HepG2 (cell line): ENCODE data around the gene KDM5B. TPM values are rescaled to one million over a fixed set of nuclear protein-coding genes. Genes with fewer than 3 reads are reported as not detected.

Experiments
- AFF4 ChIP-seq: sonication (generic); formaldehyde crosslinking; IDR thresholded peaks from 2 replicates; pipeline ENCODE4 v1.4.0; 2020; ENCODE audit warnings: missing genetic modification reagents
- AGO2 ChIP-seq: fragments of 200-400 bp; formaldehyde crosslinking; optimal IDR thresholded peaks from 2 replicates; pipeline ENCODE3; 2017; ENCODE audit warnings: mild to moderate bottlenecking, low read depth, low read length, moderate library complexity
- DMTF1 ChIP-seq: sonication (generic); formaldehyde crosslinking; IDR thresholded peaks from 2 replicates; pipeline ENCODE4 v1.4.0; 2020; ENCODE audit warnings: mild to moderate bottlenecking, missing genetic modification reagents
- ETV5 ChIP-seq: IDR thresholded peaks from 2 replicates; pipeline ENCODE4 v1.6.1; 2018; ENCODE audit warnings: missing biosample characterization, missing genetic modification reagents, inconsistent platforms, borderline replicate concordance
- HDAC2 ChIP-seq: sonication (generic); formaldehyde crosslinking; IDR thresholded peaks from 2 replicates; pipeline ENCODE4 v1.4.0; 2020; ENCODE audit warnings: missing genetic modification reagents
- KDM4B ChIP-seq: sonication (generic); formaldehyde crosslinking; IDR thresholded peaks from 2 replicates; pipeline ENCODE4 v1.4.0; 2020; ENCODE audit warnings: missing genetic modification reagents
- MAFG ChIP-seq: sonication (generic); formaldehyde crosslinking; IDR thresholded peaks from 2 replicates; pipeline ENCODE4 v1.5.1; 2020; ENCODE audit warnings: mild to moderate bottlenecking, missing genetic modification reagents
- NBN ChIP-seq: fragments of 450-650 bp; conservative IDR thresholded peaks from 2 replicates; pipeline ENCODE4 v1.6.1; 2017
- NR0B2 ChIP-seq: sonication (generic); formaldehyde crosslinking; IDR thresholded peaks from 2 replicates; pipeline ENCODE4 v1.4.0; 2020; ENCODE audit warnings: mild to moderate bottlenecking, missing genetic modification reagents
- NR1H2 ChIP-seq: sonication (generic); formaldehyde crosslinking; IDR thresholded peaks from 2 replicates; pipeline ENCODE4 v1.8.1; 2022; ENCODE audit warnings: low read depth, missing genetic modification reagents, borderline replicate concordance
- PHF5A ChIP-seq: IDR thresholded peaks from one replicate; pipeline ENCODE4 v1.6.1; 2018; ENCODE audit warnings: low read depth, missing genetic modification reagents; ENCODE audit not compliant: unreplicated experiment
- REPIN1 ChIP-seq: sonication (generic); formaldehyde crosslinking; IDR thresholded peaks from 2 replicates; pipeline ENCODE4 v1.8.0; 2022; ENCODE audit warnings: missing genetic modification reagents, low read depth, mild to moderate bottlenecking, borderline replicate concordance
- SALL1 ChIP-seq: sonication (generic); formaldehyde crosslinking; IDR thresholded peaks from 2 replicates; pipeline ENCODE4 v1.8.0; 2022; ENCODE audit warnings: mild to moderate bottlenecking, missing genetic modification reagents
- TBL1XR1 ChIP-seq: fragments of 150-350 bp; IDR thresholded peaks from 2 replicates; pipeline ENCODE4 v1.6.1; 2014; ENCODE audit warnings: borderline replicate concordance, low read length; ENCODE audit not compliant: partially characterized antibody
- TIGD3 ChIP-seq: sonication (generic); formaldehyde crosslinking; IDR thresholded peaks from 2 replicates; pipeline ENCODE4 v1.5.1; 2020; ENCODE audit warnings: mild to moderate bottlenecking, missing genetic modification reagents, borderline replicate concordance
- ZBTB26 ChIP-seq: IDR thresholded peaks from 2 replicates; pipeline ENCODE4 v1.6.1; 2016; ENCODE audit warnings: missing compliant biosample characterization, missing genetic modification reagents, borderline replicate concordance
- ZBTB38 ChIP-seq: sonication (generic); formaldehyde crosslinking; IDR thresholded peaks from 2 replicates; pipeline ENCODE4 v1.5.1; 2020; ENCODE audit warnings: mild to moderate bottlenecking, missing genetic modification reagents
- ZNF224 ChIP-seq: sonication (generic); formaldehyde crosslinking; IDR thresholded peaks from 2 replicates; pipeline ENCODE4 v1.5.0; 2020; ENCODE audit warnings: mild to moderate bottlenecking, missing genetic modification reagents
- ZNF335 ChIP-seq: sonication (generic); formaldehyde crosslinking; IDR thresholded peaks from 2 replicates; pipeline ENCODE4 v1.4.0; 2020; ENCODE audit warnings: missing genetic modification reagents
- ZNF460 ChIP-seq: sonication (generic); formaldehyde crosslinking; IDR thresholded peaks from 2 replicates; pipeline ENCODE4 v1.5.1; 2020; ENCODE audit warnings: missing genetic modification reagents, mild to moderate bottlenecking, borderline replicate concordance
- ZNF672 ChIP-seq: sonication (generic); formaldehyde crosslinking; IDR thresholded peaks from 2 replicates; pipeline ENCODE4 v1.8.1; 2022; ENCODE audit warnings: missing genetic modification reagents
- ZNF746 ChIP-seq: sonication (generic); formaldehyde crosslinking; IDR thresholded peaks from 2 replicates; pipeline ENCODE4 v1.8.0; 2022; ENCODE audit warnings: mild to moderate bottlenecking, missing genetic modification reagents
- polyA plus RNA-seq, 8 experiments: library from polyadenylated mRNA; depleted of rRNA in 3 of 8; stranded (reverse) in 7 of 8; unstranded in 1 of 8; fragments of >200 nt; fragmentation: Illumina TruSeq in 4 of 8; extraction: Trizol in 4 of 8; gene quantifications; 2 replicates each; pipeline versions ENCODE4 v1.2.1 to v1.2.3, GENCODE V29; 2011 to 2016; ENCODE audit warnings: low read depth in 4 of 8, missing spikeins in 1 of 8, mixed read lengths in 1 of 8; ENCODE audit not compliant: insufficient read depth in 1 of 8
- total RNA-seq, 5 experiments: library from RNA; depleted of rRNA; stranded (reverse); fragments of >200 nt; fragmentation: Illumina TruSeq; extraction: Trizol; gene quantifications; 2 replicates each; pipeline ENCODE4 v1.2.3, GENCODE V29; 2016; ENCODE audit warnings: low read depth in 1 of 5

The KDM5B gene
- total and polyA plus RNA-seq, 2 of the 13 experiments (the other 11 are each of a cell fraction or from before 2014, with no cell fraction given), result 34.2 to 35.4 TPM

GRCh38 chr1:202692959-202693555 lies 115.2 kb downstream of the KDM5B start (continued):
- peak; percentile 74; the same call in 1 of the 2 replicates for TF ChIP-seq KDM4B (CRISPR knock-in tag)
- no peak for TF ChIP-seq ZNF672
- no peak for TF ChIP-seq NR0B2
- no peak for TF ChIP-seq NBN
- no peak for TF ChIP-seq NR1H2 (CRISPR knock-in tag)
- TF ChIP-seq TIGD3, result peak; percentile 48; the same call in 1 of the 2 replicates
- no peak for TF ChIP-seq PHF5A (CRISPR knock-in tag)
- TF ChIP-seq REPIN1, result no peak
- TF ChIP-seq MAFG (CRISPR knock-in tag), result no peak
- no peak for TF ChIP-seq TBL1XR1
- no peak for TF ChIP-seq ZNF746 (CRISPR knock-in tag)
- no peak for TF ChIP-seq AGO2
- no peak for TF ChIP-seq ZNF224 (CRISPR knock-in tag)
- peak; percentile 88 for TF ChIP-seq ZNF335 (CRISPR knock-in tag)
- no peak for TF ChIP-seq ZBTB38 (CRISPR knock-in tag)
- TF ChIP-seq SALL1, result peak; percentile 86
- TF ChIP-seq AFF4, result no peak
- TF ChIP-seq DMTF1 (CRISPR knock-in tag), result no peak
- TF ChIP-seq ETV5 (CRISPR knock-in tag), result peak; percentile 51; the same call in 1 of the 2 replicates
- TF ChIP-seq ZBTB26 (CRISPR knock-in tag), result peak; percentile 77
- no peak for TF ChIP-seq ZNF460
- peak; percentile 85 for TF ChIP-seq HDAC2 (CRISPR knock-in tag)
